Measurements from ENCODE around the gene TUBGCP6. TPM values are rescaled to one million over a fixed set of nuclear protein-coding genes. Genes with fewer than 3 reads are reported as not detected.

The TUBGCP6 gene, protein sequence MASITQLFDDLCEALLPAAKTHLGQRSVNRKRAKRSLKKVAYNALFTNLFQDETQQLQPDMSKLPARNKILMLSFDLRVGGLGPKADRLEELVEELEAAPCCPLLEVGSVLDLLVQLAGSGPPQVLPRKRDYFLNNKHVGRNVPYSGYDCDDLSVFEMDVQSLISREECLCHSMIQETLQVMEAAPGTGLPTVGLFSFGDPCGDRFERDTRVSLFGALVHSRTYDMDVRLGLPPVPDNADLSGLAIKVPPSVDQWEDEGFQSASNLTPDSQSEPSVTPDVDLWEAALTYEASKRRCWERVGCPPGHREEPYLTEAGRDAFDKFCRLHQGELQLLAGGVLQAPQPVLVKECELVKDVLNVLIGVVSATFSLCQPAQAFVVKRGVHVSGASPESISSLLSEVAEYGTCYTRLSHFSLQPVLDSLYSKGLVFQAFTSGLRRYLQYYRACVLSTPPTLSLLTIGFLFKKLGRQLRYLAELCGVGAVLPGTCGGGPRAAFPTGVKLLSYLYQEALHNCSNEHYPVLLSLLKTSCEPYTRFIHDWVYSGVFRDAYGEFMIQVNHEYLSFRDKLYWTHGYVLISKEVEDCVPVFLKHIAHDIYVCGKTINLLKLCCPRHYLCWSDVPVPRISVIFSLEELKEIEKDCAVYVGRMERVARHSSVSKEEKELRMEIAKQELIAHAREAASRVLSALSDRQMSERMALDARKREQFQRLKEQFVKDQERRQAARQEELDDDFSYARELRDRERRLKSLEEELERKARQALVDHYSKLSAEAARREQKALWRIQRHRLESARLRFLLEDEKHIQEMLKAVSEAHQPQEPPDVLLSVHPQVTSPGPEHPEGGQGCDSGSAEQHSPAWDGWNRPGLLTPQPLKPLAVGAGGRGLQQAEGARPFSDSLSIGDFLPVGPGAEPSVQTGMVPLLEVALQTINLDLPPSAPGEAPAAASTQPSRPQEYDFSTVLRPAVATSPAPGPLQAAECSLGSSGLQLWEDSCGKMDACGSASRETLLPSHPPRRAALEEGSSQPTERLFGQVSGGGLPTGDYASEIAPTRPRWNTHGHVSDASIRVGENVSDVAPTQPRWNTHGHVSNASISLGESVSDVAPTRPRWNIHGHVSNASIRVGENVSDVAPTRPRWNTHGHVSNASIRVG (N-terminal part only)
- 23.5 TPM for total RNA-seq

DNA sequence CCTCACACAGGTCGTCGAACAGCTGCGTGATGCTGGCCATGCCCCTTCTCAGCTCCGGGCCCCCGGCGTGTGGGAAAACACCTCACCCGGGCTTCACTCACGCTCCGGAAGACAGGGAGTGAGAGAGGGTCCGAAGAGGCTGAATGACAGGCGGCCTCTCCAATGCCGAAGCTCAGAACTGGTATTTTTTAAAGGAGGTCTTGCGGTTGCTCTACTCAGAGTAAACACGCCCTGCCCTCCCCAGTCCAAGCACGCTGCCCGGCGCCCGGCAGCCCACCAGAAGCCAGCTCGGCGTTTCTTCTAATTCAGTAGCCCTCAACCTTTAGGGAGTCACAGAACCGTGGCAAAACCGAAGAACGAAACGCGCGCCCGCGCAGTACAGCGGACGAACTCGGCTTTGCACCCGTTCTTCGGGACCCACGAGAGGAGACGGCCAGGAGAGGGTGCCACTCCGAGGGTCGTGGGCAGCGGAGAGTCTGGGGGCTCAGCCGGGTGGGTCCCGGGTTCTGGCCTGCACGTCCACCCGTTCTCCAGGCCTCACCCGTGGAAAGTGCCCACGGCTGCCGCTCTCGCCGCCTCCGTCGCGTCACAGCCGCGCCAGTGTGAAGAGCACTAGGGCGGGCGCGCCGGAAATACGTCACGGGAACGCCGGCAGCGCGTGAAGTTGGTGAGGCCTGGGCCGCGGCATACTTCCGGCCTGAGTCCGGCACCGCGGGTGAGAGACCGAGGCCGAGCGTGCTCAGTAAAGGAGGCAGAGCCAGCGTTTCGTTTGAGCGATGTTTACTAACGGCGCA is at the start of gene TUBGCP6:
Gene TUBGCP6, minus strand, starts transcription at position 604 of the 794 bp plus-strand sequence. Its CDS starts 564 bp downstream, at position 40.
- DNase-seq, result peak; percentile 86

DNA sequence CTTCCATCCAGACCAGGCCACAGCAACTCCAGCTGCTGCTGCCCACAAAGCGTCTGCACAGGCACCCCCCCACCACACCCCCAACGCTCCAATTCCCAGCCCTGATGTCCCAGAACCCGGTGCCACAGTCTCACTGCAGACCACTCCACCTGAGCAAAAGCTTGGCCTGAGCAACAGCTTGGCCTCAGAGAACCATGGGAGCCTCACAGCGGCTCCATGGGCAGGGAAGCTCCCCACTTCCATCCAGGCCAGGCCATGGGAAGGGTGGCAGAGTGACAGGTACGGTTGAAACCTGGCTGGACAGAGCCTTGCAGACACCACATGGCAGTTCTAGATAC is 49.5 kb upstream of the TUBGCP6 start:
- DNase-seq, result no peak

DNA sequence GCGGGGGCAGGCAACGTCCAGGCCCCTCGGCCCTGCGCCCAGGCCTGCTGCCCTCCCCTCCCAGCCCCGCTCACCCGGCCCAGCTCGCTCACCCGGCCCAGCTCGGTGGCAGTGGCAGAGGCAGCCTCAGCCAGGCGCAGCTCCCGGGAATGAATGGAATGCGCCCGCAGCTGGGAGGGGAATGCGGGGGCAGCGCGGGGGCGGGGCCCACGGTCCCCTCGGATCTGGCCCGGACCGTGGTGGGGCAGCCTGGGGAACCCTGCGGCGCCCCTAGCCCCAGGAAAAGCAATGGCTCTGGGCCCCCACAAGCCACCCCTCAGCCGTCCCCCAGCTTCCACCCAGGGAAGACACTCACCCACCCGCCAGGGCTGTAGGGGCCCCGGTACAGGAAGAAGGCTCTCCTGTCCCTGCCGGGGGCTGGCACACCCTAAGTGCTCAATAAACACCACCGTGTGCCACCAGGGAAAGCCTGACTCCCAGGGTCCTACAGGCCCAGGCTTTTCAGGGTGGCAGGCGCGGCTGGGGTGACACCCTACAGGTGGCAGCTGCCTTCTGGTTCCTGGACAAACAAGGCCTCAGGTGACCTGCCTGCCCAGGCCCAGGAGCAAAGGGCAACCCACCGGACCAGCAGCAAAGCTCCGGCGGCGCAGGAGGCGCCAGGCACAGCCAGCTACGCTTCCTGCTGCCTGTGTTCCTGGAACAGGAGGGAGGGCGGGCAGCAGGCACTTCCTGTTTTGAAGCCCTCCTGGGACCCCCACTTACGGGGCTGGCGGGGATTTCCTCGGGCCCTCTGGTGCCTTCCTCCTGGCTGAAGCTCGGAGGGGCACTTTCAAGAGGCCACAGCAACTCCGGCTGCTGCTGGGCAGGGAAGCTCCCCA is 48.9 kb upstream of the TUBGCP6 start:
- no peak for DNase-seq

DNA sequence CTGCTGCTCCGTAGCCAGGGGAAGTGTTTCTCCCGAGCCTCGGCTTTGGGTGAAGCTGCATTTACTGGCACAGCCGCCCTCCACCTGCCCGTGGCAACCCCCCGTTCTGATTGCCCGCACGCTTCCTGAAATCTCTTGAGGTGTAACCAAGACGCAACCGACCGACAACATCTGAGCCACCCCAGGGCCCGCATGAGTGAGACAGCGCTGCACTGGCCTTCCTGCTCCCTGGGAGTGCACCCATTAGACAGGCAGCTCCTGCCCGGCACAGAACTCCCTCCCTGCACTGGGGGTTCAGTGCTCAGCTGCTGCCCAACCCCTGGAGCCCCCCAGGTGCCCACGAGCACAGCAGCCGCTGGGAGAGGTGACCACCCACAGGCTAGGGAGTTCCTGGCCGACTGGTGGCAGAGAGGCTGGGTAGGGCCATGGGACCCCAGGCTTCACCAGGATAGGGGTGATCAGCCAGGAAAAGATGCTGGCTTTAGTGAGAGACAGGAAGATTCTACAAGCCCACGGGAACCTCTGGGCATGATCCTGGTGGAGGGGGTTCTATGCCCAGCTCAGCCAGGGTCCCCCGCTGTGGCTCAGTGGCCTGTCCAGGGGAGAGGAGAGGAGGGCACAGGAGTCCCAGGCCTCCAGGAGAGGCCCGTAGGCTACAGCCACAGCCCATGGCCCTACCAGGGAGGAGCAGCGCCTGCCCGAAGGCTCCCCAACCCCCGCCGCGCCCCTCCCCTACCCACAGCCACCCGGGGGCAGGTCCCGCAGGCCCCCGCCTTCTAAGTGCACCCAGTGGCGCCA is 48.0 kb upstream of the TUBGCP6 start:
- no peak for DNase-seq

DNA sequence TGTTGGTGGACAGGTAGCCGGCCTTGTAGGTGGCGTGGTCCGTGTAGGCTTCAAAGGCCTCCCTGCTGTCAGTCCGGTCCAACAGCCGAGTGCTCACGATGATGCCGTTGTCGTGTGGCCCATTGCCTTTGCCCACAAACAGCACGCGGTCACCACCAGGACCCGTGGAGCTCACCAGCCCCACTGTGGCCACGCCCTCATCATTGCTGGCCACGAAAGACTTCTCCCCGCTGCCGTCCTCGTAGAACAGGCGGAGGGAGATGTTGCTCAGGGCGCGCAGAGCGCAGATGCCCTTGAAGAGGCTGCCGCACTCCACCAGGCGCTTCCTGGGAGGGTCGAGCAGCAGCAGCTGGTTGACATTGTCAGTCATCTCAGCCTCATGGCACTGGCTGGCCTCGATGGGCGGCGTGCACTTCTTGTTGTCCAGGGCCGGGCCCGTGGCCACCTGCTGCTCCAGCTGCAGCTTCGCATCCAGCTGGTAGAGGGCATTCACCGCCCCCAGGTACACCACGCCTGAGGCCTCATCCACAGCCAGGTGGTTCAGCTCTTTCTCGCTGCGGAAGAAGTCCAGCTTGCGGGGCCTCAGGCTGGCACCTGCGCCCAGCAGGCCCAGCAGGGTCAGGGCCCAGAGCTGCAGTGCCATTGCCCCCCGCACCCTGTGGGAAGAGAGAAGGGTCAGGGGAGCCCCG is 45.3 kb upstream of the TUBGCP6 start:
- no peak for DNase-seq

DNA sequence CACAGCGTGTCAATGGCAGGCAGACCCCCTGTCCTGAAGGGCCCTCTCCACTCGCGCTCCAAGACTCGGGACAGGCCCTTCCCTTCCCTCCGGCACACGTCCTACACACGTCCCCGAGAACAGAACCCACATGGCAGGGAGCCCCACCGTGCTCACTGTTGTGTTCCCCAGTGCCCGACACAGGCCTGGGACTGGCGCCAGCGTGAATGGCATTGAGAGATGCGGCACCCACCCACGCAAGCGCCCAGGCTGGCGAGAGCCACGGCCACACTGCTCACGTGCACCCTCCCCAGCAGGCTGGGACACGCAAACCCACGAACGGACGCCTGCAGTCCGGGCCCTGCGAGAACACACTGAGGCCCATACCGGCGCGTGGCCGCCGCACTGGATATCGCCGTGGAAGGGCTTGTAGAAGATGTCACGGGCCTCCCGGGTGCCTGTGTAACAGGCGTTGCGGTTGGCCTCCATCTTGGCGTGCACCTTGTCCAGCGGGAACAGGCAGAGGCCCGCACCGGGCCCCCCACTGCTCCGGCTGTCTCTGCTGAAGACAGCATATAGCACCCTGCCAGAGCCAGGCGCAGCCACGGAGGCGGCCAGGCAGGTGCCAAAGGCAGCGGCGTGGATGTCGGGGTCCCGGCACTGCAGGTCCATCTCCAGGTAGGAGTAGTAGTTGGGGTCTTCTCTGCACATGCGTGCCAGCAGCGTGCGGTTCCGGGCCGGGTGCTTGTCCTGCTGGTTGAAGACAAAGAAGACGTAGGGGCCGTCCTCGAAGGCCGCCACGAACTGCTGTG is 44.5 kb upstream of the TUBGCP6 start:
- no peak for DNase-seq

DNA sequence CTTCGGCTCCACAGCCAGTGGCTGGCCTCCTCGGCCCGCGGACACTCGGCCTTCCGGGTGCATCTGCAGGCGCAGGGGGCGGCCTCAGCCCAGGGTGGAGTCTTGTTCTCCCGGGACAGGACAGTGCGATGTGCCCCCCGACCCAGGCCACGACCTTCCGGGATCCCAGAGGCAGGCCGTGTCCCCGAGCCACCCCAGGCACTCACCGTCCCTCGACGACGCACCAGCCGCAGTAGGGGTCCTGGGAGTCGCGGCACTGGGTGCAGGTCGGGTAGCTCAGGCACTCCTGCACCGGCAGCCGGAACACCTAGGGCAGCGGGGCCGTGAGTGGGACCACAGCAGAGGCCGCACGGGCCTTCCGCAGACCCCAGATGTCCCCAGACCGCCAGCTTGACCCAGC is 42.9 kb upstream of the TUBGCP6 start:
- DNase-seq, result no peak

DNA sequence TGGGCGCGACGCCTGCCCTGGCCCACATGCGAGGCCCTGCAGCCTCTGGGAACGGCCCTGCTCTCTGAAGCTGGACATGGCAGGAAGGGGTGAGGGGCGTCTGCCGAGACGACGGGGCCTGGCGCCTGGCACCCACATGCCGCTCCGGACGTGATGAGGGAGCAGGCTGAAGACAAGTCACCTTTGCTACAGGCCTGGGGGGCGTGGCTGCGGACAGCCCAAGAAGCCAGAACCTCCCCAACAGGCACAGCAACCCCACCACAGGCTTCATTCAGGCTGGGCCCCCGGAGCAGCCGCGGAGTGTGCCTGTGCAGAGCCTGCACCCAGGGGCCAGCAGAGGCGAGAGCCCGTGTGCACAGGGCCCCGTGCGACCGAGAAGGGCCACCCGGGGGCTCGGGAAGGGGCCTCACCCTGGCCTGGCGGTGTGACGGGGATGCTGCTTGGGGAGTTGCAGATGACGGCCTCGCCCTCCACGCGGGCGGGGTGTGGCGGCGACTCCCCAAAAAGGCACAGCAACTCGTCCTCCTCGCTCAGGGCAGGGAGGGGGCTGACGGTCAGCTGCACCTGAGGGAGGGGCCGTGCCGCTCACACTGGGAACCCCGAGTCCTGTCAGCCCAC is 42.0 kb upstream of the TUBGCP6 start:
- DNase-seq, result no peak

DNA sequence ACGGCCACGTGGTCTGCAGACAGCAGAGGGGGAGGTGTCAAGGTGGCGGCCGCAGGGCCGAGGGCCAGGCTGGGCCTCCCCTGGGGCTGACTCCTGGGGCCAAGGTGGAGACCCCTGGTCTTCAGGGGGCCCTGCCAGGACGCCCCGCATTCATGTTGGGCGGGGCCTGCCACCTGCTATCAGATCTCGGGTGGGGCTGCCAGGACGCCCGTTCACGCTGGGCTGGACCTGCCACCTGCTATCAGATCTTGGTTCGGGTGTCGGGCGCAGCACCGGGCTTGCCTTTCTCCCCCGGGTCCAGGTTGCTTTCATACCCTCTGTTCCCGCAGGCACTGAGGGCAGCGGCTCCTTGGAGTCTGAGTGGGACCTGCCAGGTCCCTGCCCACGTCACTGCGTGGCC is 41.5 kb upstream of the TUBGCP6 start:
- no peak for DNase-seq

DNA sequence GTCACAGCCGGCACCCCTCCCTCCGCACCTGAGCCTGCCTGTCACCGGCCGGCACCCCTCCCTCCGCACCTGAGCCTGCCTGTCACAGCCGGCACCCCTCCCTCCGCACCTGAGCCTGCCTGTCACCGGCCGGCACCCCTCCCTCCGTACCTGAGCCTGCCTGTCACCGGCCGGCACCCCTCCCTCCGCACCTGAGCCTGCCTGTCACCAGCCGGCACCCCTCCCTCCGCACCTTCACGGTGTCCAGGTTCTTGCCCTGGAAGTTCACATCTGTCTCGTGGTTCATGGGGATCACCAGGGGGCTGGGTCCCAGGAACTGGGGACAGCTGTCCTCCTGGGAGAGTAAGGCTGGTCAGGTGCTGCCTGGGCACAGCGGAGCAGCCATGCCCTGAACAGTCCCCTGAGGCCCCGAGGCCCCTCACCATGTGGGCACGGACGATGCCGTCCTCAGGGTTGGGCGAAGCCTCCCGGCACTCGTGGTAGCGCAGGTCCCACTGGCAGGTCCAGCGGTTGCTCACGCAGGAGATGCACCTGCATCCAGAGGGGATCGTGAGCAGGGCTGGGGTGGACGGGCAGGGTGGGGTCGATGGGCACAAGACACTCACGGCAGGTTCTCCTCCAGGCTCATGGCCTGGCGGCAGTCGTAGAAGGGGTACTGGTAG is 40.9 kb upstream of the TUBGCP6 start:
- no peak for DNase-seq

DNA sequence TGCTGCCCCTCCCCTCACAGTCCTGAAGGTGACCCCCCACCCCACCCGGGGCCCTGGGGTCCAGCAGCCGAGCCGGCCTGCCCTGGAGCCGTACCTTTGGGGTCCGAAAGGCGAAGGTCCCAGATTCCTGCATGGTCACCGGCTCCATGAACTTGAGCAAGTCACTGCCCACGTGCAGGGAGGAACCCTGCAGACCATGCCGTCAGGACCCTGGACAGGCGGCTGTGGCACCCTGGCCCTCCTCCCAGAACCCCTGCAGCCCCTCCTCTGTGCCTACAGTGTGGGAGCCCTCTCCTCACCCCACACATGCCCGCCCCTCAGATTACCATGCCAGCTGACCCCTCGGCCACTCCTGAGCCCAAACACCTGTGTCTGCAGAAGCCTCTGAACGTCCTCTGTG is 39.7 kb upstream of the TUBGCP6 start:
- DNase-seq, result no peak

DNA sequence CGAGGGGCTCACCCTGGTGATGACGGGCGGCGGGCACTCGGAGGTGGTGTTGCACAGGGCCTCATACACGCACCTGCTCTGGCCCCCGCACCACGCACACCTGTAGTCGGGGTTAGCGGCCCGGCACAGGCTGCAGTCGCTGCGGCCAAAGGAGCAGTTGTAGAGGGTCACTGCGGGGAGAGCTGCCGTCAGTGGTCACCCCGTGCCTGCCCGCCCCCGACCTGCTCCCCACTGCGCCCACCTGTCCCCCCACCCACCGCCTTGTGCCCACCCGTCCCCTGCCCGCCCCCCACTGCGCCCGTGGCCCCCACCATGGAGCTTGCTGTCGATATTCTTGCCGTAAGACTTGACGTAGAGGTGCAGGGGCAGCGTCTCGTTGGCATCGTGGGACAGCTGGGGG is 39.0 kb upstream of the TUBGCP6 start:
- DNase-seq, result no peak

DNA sequence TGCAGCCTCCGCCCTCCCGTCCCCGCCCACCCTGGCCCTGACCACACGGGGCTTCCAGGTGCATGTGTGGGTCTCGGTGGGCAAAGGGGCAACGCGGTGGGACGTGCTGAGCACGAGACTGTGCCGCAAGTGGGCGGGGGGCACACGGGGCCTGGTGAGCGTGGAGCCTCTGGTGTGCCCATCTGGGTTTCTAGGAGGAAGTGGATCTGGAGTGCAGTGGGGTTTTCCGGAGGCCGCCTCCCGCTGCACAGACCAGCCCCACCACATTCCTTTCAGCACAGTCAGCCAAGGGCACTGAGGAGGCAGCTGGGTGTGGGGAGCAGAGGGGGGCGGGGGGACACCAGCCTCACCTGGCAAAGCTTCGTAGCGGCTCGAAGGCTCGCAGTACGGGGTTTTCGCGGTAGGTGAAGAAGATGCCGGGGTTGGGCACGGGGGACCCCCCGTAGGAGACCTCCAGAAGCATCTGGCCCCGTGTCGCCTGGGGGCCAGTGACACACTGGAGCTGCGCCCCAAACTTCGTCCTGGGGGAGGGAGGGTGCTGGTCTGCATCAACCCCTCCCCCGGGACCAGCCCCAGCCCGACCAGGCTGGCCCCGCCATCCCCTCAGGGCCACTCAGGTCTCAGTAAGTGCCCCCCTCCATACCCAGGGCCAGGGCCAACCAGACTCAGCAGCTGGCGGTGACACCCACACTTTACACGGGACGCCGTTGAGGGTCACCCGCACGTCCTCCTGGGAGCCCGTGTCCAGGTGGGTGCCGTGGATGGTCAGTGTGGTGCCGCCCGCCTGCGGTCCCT is 37.7 kb upstream of the TUBGCP6 start:
- DNase-seq, result no peak

DNA sequence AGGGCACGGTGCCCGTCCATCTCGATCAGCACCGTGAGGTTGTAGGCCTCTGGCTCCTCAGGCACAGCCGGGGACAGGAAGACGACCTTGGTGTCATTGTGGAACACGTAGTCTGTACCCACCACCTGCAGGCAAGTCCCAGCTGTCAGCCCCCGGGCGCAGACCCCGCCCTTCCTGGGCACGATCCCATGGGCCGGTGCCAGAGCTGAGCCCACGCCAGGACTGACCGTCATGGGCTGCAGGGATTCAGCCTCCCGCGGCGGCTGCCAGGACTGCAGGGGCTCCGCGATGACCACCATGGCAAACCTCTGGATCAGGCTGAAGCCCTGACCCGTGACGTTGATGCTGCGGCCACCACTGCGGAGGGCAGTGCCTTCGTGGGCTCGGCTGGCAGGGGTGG is 37.1 kb upstream of the TUBGCP6 start:
- DNase-seq, result no peak

DNA sequence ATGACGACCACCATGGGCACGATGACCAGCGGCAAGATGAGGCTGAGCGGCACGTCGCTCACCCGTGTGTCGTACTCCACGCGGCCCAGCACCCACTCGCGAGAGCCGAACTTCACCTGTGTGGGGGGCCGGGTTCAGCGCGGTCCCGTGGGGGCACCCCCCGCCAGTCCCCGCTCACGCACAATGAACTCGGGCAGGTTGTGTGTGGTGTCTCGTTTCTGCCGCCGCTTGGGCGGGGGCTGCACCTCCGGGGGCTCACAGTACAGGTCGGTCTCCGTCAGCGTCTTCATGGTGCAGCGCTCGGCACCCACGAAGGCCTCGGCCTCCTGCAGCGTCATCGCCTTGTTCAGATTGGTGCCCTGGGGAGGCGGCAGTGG is 36.5 kb upstream of the TUBGCP6 start:
- DNase-seq, result no peak

DNA sequence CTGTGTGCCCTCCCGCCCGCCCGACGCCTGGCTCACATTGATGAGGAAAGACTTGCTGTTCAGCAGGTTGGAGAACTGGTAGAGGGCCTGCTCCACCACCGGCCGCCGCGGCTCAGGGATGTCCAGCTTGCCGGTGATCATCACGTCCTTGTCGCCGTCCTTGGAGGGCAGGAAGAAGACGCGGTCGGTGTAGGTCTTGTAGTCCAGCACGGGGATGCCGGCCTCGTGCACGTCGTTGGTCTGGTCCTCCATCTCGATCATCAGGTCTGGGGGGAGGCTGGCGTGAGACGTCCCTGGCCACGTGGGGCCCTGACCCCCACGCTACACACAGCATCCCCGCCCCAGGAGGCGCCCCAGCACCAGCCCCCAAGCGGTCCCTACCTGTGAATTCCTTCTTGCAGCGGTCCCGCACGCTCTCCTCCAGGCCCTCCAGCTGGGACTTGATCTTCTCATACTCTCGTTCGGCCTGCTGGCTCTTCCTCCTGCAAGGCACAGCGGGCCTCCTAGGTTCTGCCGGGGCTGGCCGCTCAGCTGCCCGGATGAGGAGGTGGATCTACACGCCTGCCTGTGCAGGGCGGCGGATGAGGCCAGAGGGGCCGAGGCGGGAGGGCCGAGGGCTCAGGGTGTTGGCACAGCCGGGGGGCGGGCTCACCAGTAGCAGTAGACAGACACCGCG is 36.0 kb upstream of the TUBGCP6 start:
- DNase-seq, result no peak

Measured in skin of body (tissue), 2 donors.